Mesenchymal stem cell (in vitro differentiated cells and primary cell): ENCODE results near the gene IPCEF1.

Experiments used
- DNase-seq: peaks from one replicate; pipeline ENCODE4 v3.0.0-alpha.2; 2013
- H2AFZ ChIP-seq: one replicate; pipeline ENCODE4 v1.6.1; 2013; ENCODE audit warnings: low read depth, mild to moderate bottlenecking, control low read depth, inconsistent platforms, low read length, moderate library complexity
- H2AK5ac ChIP-seq: 2 replicates; pipeline ENCODE4 v1.6.1; 2013; ENCODE audit warnings: low read length, moderate library complexity, mild to moderate bottlenecking, inconsistent platforms; ENCODE audit not compliant: severe bottlenecking
- H2BK120ac ChIP-seq: one replicate; pipeline ENCODE4 v1.6.1; 2013; ENCODE audit warnings: low read depth, mild to moderate bottlenecking, inconsistent platforms, low read length, moderate library complexity
- H2BK12ac ChIP-seq, 2 experiments: one replicate each; pipeline ENCODE4 v1.6.1; 2013; ENCODE audit warnings: inconsistent platforms in 2 of 2, low read length in 2 of 2, mild to moderate bottlenecking in 2 of 2, moderate library complexity in 2 of 2, control low read depth in 1 of 2
- H2BK15ac ChIP-seq: one replicate; pipeline ENCODE4 v1.6.1; 2013; ENCODE audit warnings: mild to moderate bottlenecking, low read depth, inconsistent platforms; ENCODE audit not compliant: poor library complexity, severe bottlenecking
- H2BK5ac ChIP-seq: 2 replicates; pipeline ENCODE4 v1.6.1; 2013; ENCODE audit warnings: low read depth, mild to moderate bottlenecking, low read length, control low read depth, inconsistent platforms; ENCODE audit not compliant: poor library complexity, severe bottlenecking
- H3K14ac ChIP-seq, 2 experiments: one replicate each; pipeline ENCODE4 v1.6.1; 2013; ENCODE audit warnings: inconsistent platforms in 2 of 2, low read length in 2 of 2, control low read depth in 1 of 2, mild to moderate bottlenecking in 1 of 2, moderate library complexity in 1 of 2
- H3K18ac ChIP-seq, 2 experiments: one replicate each; pipeline ENCODE4 v1.6.1; 2013; ENCODE audit warnings: inconsistent platforms in 2 of 2, low read length in 2 of 2, control low read depth in 1 of 2, low read depth in 1 of 2, mild to moderate bottlenecking in 1 of 2
- H3K23ac ChIP-seq, 2 experiments: one replicate each; pipeline ENCODE4 v1.6.1; 2013; ENCODE audit warnings: inconsistent platforms in 2 of 2, low read length in 2 of 2, mild to moderate bottlenecking in 2 of 2, moderate library complexity in 2 of 2, control low read depth in 1 of 2
- H3K27ac ChIP-seq: 2 replicates; pipeline ENCODE4 v1.5.1; 2013; ENCODE audit warnings: mild to moderate bottlenecking, moderate library complexity, low read length, control low read depth, inconsistent platforms; ENCODE audit not compliant: poor library complexity, severe bottlenecking
- H3K27me3 ChIP-seq, 2 experiments: 2 replicates each; pipeline versions ENCODE4 v1.6.1 to v1.7.0; 2013; ENCODE audit warnings: low read length in 2 of 2, mild to moderate bottlenecking in 2 of 2, moderate library complexity in 2 of 2, control low read depth in 1 of 2, inconsistent platforms in 1 of 2; ENCODE audit not compliant: control insufficient read depth in 1 of 2, insufficient read depth in 1 of 2
- H3K36me3 ChIP-seq, 2 experiments: 2 replicates each; pipeline versions ENCODE4 v1.6.1 to v1.7.0; 2013; ENCODE audit warnings: low read length in 2 of 2, control low read depth in 1 of 2, inconsistent platforms in 1 of 2, low read depth in 1 of 2, mild to moderate bottlenecking in 1 of 2; ENCODE audit not compliant: insufficient read depth in 2 of 2, control insufficient read depth in 1 of 2
- H3K4ac ChIP-seq, 2 experiments: one replicate each; pipeline ENCODE4 v1.6.1; 2013; ENCODE audit warnings: inconsistent platforms in 2 of 2, low read length in 2 of 2, mild to moderate bottlenecking in 2 of 2, moderate library complexity in 2 of 2, control low read depth in 1 of 2, low read depth in 1 of 2
- H3K4me1 ChIP-seq: 2 replicates; pipeline ENCODE4 v1.6.1; 2013; ENCODE audit warnings: low read depth, low read length, control low read depth; ENCODE audit not compliant: control insufficient read depth, insufficient read depth
- H3K4me2 ChIP-seq: 2 replicates; pipeline ENCODE4 v1.6.1; 2013; ENCODE audit warnings: low read length, mild to moderate bottlenecking, inconsistent platforms; ENCODE audit not compliant: poor library complexity, severe bottlenecking
- H3K4me3 ChIP-seq, 2 experiments: 2 replicates each; pipeline versions ENCODE4 v1.5.1 to v1.7.0; 2013; ENCODE audit warnings: low read length in 2 of 2, mild to moderate bottlenecking in 2 of 2, control low read depth in 1 of 2, low read depth in 1 of 2; ENCODE audit not compliant: insufficient read depth in 1 of 2
- H3K79me1 ChIP-seq: replicated peaks from 2 replicates; pipeline ENCODE4 v1.6.1; 2013; ENCODE audit warnings: mild to moderate bottlenecking, control low read depth, low read length, inconsistent platforms; ENCODE audit not compliant: poor library complexity, severe bottlenecking
- H3K9ac ChIP-seq: 2 replicates; pipeline ENCODE4 v1.7.0; 2013; ENCODE audit warnings: mild to moderate bottlenecking, low read length, moderate library complexity
- H3K9me3 ChIP-seq: 2 replicates; pipeline ENCODE4 v1.7.0; 2013; ENCODE audit warnings: mild to moderate bottlenecking, low read length; ENCODE audit not compliant: control insufficient read depth
- H4K8ac ChIP-seq: one replicate; pipeline ENCODE4 v1.6.1; 2013; ENCODE audit warnings: inconsistent platforms, mild to moderate bottlenecking, low read length, moderate library complexity
- H4K91ac ChIP-seq: one replicate; pipeline ENCODE4 v1.6.1; 2013; ENCODE audit warnings: mild to moderate bottlenecking, low read length, inconsistent platforms
- WGBS: methylation state at CpG from one replicate; pipeline ENCODE4 v1.1.7; 2013; ENCODE audit warnings: mixed read lengths; 5-methylcytosine and 5-hydroxymethylcytosine counted together

Gene IPCEF1

GRCh38 chr6:154266560-154267099, 90.0 kb downstream of the IPCEF1 start:
- Histone ChIP-seq H3K14ac (no peak overlapping the region), H3K79me1 (no peaks in the 10 kb centered on the region), H2BK120ac (no peak overlapping the region), H3K18ac (no peak overlapping the region), H3K4ac (no peak overlapping the region), H3K4me1 (no peaks in the 10 kb centered on the region), H4K8ac (no peak overlapping the region), H4K91ac (no peak overlapping the region), H3K27me3 (no peaks in the 10 kb centered on the region), H3K23ac (no peak overlapping the region), H3K36me3 (no peaks in the 10 kb centered on the region), H3K9me3 (no peaks in the 10 kb centered on the region), H3K4me3 (no peak overlapping the region), H3K4me2 (no peak overlapping the region), H2BK5ac (no peak overlapping the region), H2AFZ (no peak overlapping the region), H2BK12ac (no peak overlapping the region), H3K27ac (no peak overlapping the region), H2BK15ac (no peak overlapping the region), H2AK5ac (no peak overlapping the region), H3K9ac (no peak overlapping the region)
- DNase-seq = no peak

DNA sequence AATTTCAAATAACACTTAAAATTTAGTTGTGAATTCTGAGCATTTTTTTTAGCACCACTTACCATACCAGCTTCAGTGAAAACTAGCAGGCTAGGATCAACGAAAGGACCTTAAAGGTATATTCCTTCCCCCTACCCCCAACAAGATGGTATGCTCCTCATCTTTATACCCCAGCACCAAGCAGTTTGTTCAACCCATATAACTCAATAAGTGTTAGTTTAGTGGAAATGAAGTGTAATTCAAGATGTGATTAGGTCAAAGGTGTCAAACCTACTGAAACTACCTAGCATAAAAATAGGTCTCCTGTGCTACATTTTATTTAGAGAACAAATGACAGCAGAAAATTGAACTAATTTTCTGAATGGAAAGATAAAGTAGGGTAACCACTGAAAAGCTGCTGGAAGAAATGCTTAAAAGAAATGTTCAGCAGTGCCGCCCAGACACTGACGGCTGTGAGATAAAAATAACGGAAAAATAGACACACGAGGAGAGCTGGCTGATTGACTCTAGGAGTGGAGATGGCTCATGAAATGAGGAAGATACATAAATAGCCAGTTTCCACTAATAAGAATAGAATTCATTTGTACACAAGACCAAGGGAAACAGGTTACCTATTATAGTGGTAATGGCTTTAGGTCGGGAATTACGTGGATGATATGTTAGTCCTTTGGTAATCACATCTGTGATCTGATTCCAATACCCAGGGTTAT, 94.8 kb downstream of the IPCEF1 start:
- Histone ChIP-seq H3K23ac (no peak overlapping the region), H2AFZ (no peak overlapping the region), H3K4ac (no peak overlapping the region), H3K9me3 (no peaks in the 10 kb centered on the region), H3K27me3 (no peaks in the 10 kb centered on the region), H3K27ac (no peak overlapping the region), H2BK15ac (no peak overlapping the region), H2BK5ac (no peak overlapping the region), H4K91ac (no peak overlapping the region), H3K79me1 (no peaks in the 10 kb centered on the region), H3K9ac (no peak overlapping the region), H3K36me3 (no peaks in the 10 kb centered on the region), H3K18ac (no peak overlapping the region), H2BK120ac (no peak overlapping the region), H2AK5ac (no peak overlapping the region), H3K4me2 (no peak overlapping the region), H2BK12ac (no peak overlapping the region), H3K4me3 (no peak overlapping the region), H4K8ac (no peak overlapping the region), H3K4me1 (no peaks in the 10 kb centered on the region), H3K14ac (no peak overlapping the region)
- no peak for DNase-seq
- WGBS = 96% methylated on average over 4 of the region's 7 CpGs

- Histone ChIP-seq H3K9me3 (peaks cover 11% of the 10 kb centered on the region), H3K27ac (no peak overlapping the region), H3K9ac (no peak overlapping the region), H4K8ac (no peak overlapping the region), H3K4ac (no peak overlapping the region), H2AK5ac (no peak overlapping the region), H3K4me2 (no peak overlapping the region), H2BK15ac (no peak overlapping the region), H3K18ac (no peak overlapping the region), H3K23ac (no peak overlapping the region), H3K4me1 (no peaks in the 10 kb centered on the region), H3K4me3 (no peak overlapping the region), H3K79me1 (no peaks in the 10 kb centered on the region), H3K27me3 (no peaks in the 10 kb centered on the region), H2AFZ (no peak overlapping the region), H2BK120ac (no peak overlapping the region), H2BK12ac (no peak overlapping the region), H3K36me3 (no peaks in the 10 kb centered on the region), H4K91ac (no peak overlapping the region), H2BK5ac (no peak overlapping the region), H3K14ac (no peak overlapping the region)
- no peak for DNase-seq
- WGBS = 82% methylated on average over 4 of the region's 4 CpGs
Observed at GRCh38 chr6:154258064-154258757, 98.4 kb downstream of the IPCEF1 start.

- 100% methylated on average over 1 of the region's 1 CpG for WGBS
- H3K23ac ChIP-seq = no peak overlapping the region
Observed at GRCh38 chr6:154257067-154257466, 99.5 kb downstream of the IPCEF1 start.

More at GRCh38 chr6:154257067-154257466, 99.5 kb downstream of the IPCEF1 start:
- H3K27me3 ChIP-seq = no peaks in the 10 kb centered on the region
- H3K4ac ChIP-seq = no peak overlapping the region
- no peak overlapping the region for H2BK5ac ChIP-seq
- no peaks in the 10 kb centered on the region for H3K4me1 ChIP-seq
- no peak overlapping the region for H3K18ac ChIP-seq
- H4K91ac ChIP-seq = no peak overlapping the region
- H2BK12ac ChIP-seq = no peak overlapping the region
- no peak overlapping the region for H3K27ac ChIP-seq
- DNase-seq = no peak
- H2BK15ac ChIP-seq = no peak overlapping the region
- peaks cover 11% of the 10 kb centered on the region for H3K9me3 ChIP-seq
- H3K4me3 ChIP-seq = no peak overlapping the region
- no peak overlapping the region for H3K9ac ChIP-seq
- H2AK5ac ChIP-seq = no peak overlapping the region
- H2BK120ac ChIP-seq = no peak overlapping the region
- H3K79me1 ChIP-seq = no peaks in the 10 kb centered on the region
- H3K36me3 ChIP-seq = no peaks in the 10 kb centered on the region
- no peak overlapping the region for H2AFZ ChIP-seq
- H4K8ac ChIP-seq = peak overlapping the region; percentile 49
- no peak overlapping the region for H3K4me2 ChIP-seq
- no peak overlapping the region for H3K14ac ChIP-seq
